Rectal smooth muscle tissue (tissue), 1 donor: ENCODE data around the gene MGA.

Experiments used
- H3K27ac ChIP-seq: one replicate; pipeline ENCODE4 v1.7.0; 2013; ENCODE audit warnings: low read depth, low read length, inconsistent platforms
- H3K27me3 ChIP-seq: one replicate; pipeline ENCODE4 v1.7.0; 2013; ENCODE audit warnings: low read length; ENCODE audit not compliant: control insufficient read depth, insufficient read depth
- H3K36me3 ChIP-seq: one replicate; pipeline ENCODE4 v1.7.0; 2013; ENCODE audit warnings: low read length; ENCODE audit not compliant: control insufficient read depth, insufficient read depth
- H3K4me1 ChIP-seq: one replicate; pipeline ENCODE4 v1.7.0; 2013; ENCODE audit warnings: low read length; ENCODE audit not compliant: control insufficient read depth, insufficient read depth
- H3K4me3 ChIP-seq: one replicate; pipeline ENCODE4 v1.7.0; 2013; ENCODE audit warnings: low read length
- H3K9ac ChIP-seq: one replicate; pipeline ENCODE4 v1.7.0; 2013; ENCODE audit warnings: low read length

MGA gene

GRCh38 chr15:41661518-41662225 lies 1.5 kb downstream of the MGA start:
- peak overlapping the region; percentile 36 for H3K9ac ChIP-seq
- peak overlapping the region; percentile 70 for H3K4me3 ChIP-seq
- no peaks in the 10 kb centered on the region for H3K27me3 ChIP-seq
- H3K27ac ChIP-seq = peak overlapping the region; percentile 53
- H3K4me1 ChIP-seq = peaks cover 7% of the 10 kb centered on the region
- no peaks in the 10 kb centered on the region for H3K36me3 ChIP-seq

DNA sequence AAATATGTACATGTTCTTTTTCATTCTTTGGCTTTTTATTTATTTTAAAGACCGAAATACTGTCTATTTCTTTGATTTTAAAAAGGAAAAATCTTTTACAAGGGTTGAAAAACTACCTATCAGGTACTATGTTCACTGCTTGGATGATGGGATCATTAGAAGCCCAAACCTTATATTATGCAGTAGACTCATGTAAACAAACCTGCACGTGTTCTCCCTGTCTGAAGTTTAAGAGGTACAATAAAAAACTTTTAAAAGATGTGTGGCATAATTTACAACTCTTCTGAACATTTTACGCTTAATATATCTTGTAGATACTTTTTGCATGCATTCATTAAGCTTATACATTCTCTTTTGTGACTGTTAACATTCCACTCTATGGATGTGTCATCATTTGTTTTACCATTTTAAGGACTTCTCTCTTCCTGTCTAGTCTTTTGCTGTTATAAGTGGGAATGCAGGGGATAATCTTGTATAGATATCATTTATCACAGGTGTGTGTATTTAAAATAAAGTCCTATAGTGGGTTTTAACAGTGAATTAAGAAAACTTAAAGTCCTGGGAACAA lies 6.2 kb downstream of the MGA start:
- no peak overlapping the region for H3K9ac ChIP-seq
- H3K27ac ChIP-seq = no peak overlapping the region
- H3K36me3 ChIP-seq = no peaks in the 10 kb centered on the region
- H3K4me3 ChIP-seq = no peak overlapping the region
- no peaks in the 10 kb centered on the region for H3K27me3 ChIP-seq
- H3K4me1 ChIP-seq = peaks cover 5% of the 10 kb centered on the region

- no peaks in the 10 kb centered on the region for H3K36me3 ChIP-seq
- no peak overlapping the region for H3K27ac ChIP-seq
- H3K4me1 ChIP-seq = no peaks in the 10 kb centered on the region
- H3K4me3 ChIP-seq = no peak overlapping the region
- H3K9ac ChIP-seq = no peak overlapping the region
- H3K27me3 ChIP-seq = no peaks in the 10 kb centered on the region
Observed at GRCh38 chr15:41669701-41670100, 9.5 kb downstream of the MGA start.

DNA sequence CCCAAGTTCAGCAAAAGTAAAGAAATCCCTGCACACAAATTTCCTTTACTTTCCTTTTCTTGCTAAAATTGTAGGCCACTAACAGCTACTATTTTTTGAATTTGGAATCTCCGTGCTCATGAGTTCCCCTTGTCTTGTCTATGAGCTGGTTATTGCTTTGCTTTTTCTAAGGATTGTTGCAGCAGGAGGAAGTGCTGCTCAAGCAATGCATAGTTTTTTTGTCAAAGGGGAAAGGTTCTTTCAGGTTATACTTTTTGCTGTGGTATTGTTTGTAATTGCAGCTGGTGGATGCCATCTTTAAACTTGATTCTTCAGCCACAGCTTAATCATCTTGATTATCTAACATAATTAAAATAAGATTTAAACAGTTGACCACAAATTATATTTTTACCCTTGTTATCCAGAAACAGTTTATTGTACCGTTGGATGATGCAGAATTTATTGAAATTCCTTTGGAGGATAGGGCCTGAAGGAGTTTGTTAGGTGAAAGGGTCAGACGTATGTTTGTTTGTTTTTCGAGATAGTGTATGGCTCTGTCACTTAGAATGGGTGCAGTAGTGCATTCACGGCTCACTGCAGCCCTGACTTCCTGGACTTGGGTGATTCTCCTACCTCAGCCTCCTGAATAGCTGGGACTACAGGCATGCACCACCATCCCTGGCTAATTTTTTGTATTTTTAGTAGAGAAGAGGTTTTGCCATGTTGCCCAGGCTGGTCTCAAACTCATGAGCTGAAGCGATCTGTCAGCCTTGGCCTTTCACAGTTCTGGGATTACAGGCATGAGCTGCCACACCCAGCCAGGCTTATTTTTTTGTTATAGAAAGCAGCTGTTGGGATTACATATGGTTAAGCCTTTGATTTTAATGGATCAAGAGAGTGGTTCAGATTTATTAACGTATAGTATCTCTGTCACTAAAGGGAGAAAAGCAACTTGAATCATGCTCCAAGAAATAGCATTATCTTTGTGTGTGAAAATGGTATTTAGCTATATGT lies 11.7 kb downstream of the MGA start:
- Histone ChIP-seq H3K9ac (no peak overlapping the region), H3K36me3 (no peaks in the 10 kb centered on the region), H3K4me1 (no peaks in the 10 kb centered on the region), H3K4me3 (no peak overlapping the region), H3K27me3 (no peaks in the 10 kb centered on the region), H3K27ac (no peak overlapping the region)

GRCh38 chr15:41675337-41675736 lies 15.1 kb downstream of the MGA start:
- Histone ChIP-seq H3K4me1 (no peaks in the 10 kb centered on the region), H3K27me3 (no peaks in the 10 kb centered on the region), H3K4me3 (no peak overlapping the region), H3K9ac (no peak overlapping the region), H3K36me3 (no peaks in the 10 kb centered on the region), H3K27ac (no peak overlapping the region)

GRCh38 chr15:41678742-41679141 lies 18.5 kb downstream of the MGA start:
- Histone ChIP-seq H3K9ac (no peak overlapping the region), H3K4me1 (no peaks in the 10 kb centered on the region), H3K27me3 (no peaks in the 10 kb centered on the region), H3K27ac (no peak overlapping the region), H3K4me3 (no peak overlapping the region), H3K36me3 (no peaks in the 10 kb centered on the region)

- H3K9ac ChIP-seq = no peak overlapping the region
- no peak overlapping the region for H3K27ac ChIP-seq
- H3K36me3 ChIP-seq = no peaks in the 10 kb centered on the region
- H3K4me1 ChIP-seq = no peaks in the 10 kb centered on the region
- no peaks in the 10 kb centered on the region for H3K27me3 ChIP-seq
- H3K4me3 ChIP-seq = no peak overlapping the region
Observed at GRCh38 chr15:41683955-41684354, 23.8 kb downstream of the MGA start.

DNA sequence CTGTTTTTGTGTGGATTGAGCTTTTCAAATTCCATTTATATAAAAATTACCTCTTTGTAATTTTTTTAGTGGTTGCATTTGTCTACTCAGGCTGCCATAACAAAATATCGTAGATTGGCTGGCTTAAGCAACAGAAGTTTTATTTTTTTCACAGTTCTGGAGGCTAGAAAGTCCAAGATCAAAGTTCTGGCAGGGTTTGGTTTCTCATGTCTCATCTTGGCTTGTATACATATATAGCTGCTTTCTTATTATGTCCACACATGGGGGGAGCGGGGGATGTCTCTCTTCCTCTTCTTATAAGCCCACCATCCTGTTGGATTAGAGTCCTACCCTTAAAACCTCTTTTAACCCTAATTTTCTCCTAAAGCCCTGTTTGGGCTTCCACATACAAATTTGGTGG lies 28.5 kb downstream of the MGA start:
- Histone ChIP-seq H3K36me3 (no peaks in the 10 kb centered on the region), H3K4me3 (no peak overlapping the region), H3K27ac (no peak overlapping the region), H3K4me1 (no peaks in the 10 kb centered on the region), H3K9ac (no peak overlapping the region), H3K27me3 (no peaks in the 10 kb centered on the region)

DNA sequence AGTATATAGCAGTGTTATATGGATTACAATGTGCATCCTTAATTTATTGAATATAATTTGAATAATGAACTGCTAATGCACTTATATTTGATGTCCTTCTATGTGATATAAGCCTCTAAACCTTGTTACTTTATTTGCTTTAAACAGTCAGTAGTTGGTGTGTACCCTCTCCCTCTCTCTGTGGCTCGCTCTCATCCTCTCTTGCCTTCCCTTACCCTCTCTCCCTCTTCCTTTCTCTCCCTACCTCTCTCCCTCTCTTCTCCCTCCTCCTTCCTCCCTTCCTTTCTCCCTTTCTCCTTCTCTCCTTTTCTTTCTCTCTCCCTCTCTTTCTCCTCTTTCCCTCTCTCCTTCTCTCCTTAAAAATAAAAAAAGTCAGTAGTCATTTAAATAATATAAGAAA lies 28.9 kb downstream of the MGA start:
- Histone ChIP-seq H3K27ac (no peak overlapping the region), H3K27me3 (no peaks in the 10 kb centered on the region), H3K9ac (no peak overlapping the region), H3K4me1 (no peaks in the 10 kb centered on the region), H3K36me3 (no peaks in the 10 kb centered on the region), H3K4me3 (no peak overlapping the region)

DNA sequence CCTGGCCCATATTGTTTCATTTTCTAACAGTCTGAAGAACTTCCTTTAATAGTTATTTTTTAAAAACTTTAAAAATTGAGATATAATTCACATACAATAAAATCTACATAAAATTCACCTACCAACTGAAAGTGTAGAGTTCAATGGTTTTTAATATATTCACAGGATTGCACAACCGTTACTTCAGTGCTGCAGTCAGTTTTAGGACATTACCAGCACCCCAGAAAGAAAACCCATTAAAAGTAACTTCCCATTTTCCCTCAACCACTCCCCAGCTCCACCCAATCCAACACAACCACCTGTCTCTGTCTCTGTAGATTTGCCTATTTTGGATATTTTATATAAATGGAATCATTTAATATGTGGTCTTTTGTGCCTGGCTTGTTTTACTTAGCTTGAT lies 29.6 kb downstream of the MGA start:
- Histone ChIP-seq H3K4me1 (no peaks in the 10 kb centered on the region), H3K27ac (no peak overlapping the region), H3K4me3 (no peak overlapping the region), H3K36me3 (no peaks in the 10 kb centered on the region), H3K9ac (no peak overlapping the region), H3K27me3 (no peaks in the 10 kb centered on the region)

DNA sequence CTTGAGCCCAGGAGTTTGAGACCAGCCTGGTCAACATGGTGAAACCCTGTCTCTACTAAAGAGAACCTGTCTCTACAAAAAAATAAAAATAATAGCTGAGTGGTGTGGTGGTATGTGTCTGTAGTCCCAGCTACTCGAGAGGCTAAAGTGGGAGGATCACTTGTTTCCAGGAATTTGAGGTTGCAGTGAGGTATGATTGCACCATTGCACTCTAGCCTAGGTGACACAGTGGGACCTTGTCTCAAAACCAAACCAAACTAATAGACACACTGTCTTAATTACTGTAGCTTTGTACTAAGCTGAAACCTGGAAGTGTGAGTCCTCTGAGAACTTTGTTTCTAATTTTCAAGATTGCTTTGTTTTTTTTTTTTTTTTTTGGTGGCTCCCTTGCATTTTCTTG lies 30.4 kb downstream of the MGA start:
- H3K36me3 ChIP-seq = no peaks in the 10 kb centered on the region
- no peak overlapping the region for H3K27ac ChIP-seq
- no peak overlapping the region for H3K9ac ChIP-seq
- no peaks in the 10 kb centered on the region for H3K27me3 ChIP-seq
- H3K4me3 ChIP-seq = no peak overlapping the region
- no peaks in the 10 kb centered on the region for H3K4me1 ChIP-seq

GRCh38 chr15:41691471-41691870 lies 31.3 kb downstream of the MGA start:
- no peak overlapping the region for H3K4me3 ChIP-seq
- no peak overlapping the region for H3K27ac ChIP-seq
- no peaks in the 10 kb centered on the region for H3K36me3 ChIP-seq
- H3K27me3 ChIP-seq = no peaks in the 10 kb centered on the region
- no peaks in the 10 kb centered on the region for H3K4me1 ChIP-seq
- no peak overlapping the region for H3K9ac ChIP-seq
